ENCODE results near the gene SLC26A8. TPM values are rescaled to one million over a fixed set of nuclear protein-coding genes. Genes with fewer than 3 reads are reported as not detected.
A peak's percentile ranks its signal among the peaks of the same experiment; 100 is the strongest.

The SLC26A8 gene
- total RNA-seq, 1 experiment from 2014 or later = 1.8 TPM

GRCh38 chr6:35962779-35963560 is 61.5 kb downstream of the SLC26A8 start:
- H3K4me1 ChIP-seq = peaks cover 71% of the 10 kb centered on the region
- no peaks in the 10 kb centered on the region for H3K27me3 ChIP-seq (replicated peaks; ENCODE audit: control insufficient read depth, insufficient read depth, low read length)
- ChIA-PET CTCF (no interaction called here), POLR2A (interaction anchor here (0.6 to 1.1 kb wide), 2 partner anchors 42 to 65 kb away, joined by 4 to 9 read pairs; no protein-coding TSS in a partner anchor)
- no peaks in the 10 kb centered on the region for H3K36me3 Mint-ChIP-seq (ENCODE audit: insufficient read depth, unreplicated experiment)
- intact Hi-C loops (cut with micrococcal nuclease; ENCODE audit: unreplicated experiment) = loop anchor here (2.0 to 5.0 kb wide), 3 partner anchors 42 to 134 kb away; partner anchors contain the start of genes MAPK14 and SRPK1
- H3K27ac Mint-ChIP-seq (ENCODE audit: unreplicated experiment) = peak overlapping the region; percentile 73
- no peak for TF ChIP-seq CTCF (IDR thresholded peaks at IDR 0.05; ENCODE audit: insufficient read depth in 1 of 2, low read depth in 1 of 2, low read length in 1 of 2, severe bottlenecking in 1 of 2, unreplicated experiment in 1 of 2)
- H3K27me3 Mint-ChIP-seq (ENCODE audit: insufficient read depth, unreplicated experiment) = no peaks in the 10 kb centered on the region
- H3K4me1 Mint-ChIP-seq (ENCODE audit: low read depth, unreplicated experiment) = peaks cover 44% of the 10 kb centered on the region
- H3K4me3 ChIP-seq (ENCODE audit: low read depth, low read length) = no peak overlapping the region
- no peaks in the 10 kb centered on the region for H3K9me3 Mint-ChIP-seq (ENCODE audit: unreplicated experiment)
- DNase-seq = peak; percentile 69 to 73
- H3K36me3 ChIP-seq (ENCODE audit: control insufficient read depth, insufficient read depth, low read length) = no peaks in the 10 kb centered on the region
- TSS peak; percentile 84 for BruUV-seq (replicated peaks)
- H3K9me3 ChIP-seq = no peaks in the 10 kb centered on the region
- H3K4me3 Mint-ChIP-seq (ENCODE audit: unreplicated experiment) = peak overlapping the region; percentile 34

GRCh38 chr6:35960187-35960586 is 64.3 kb downstream of the SLC26A8 start:
- Mint-ChIP-seq H3K4me1 (ENCODE audit: low read depth, unreplicated experiment) (peaks cover 33% of the 10 kb centered on the region), H3K27ac (ENCODE audit: unreplicated experiment) (no peak overlapping the region), H3K36me3 (ENCODE audit: insufficient read depth, unreplicated experiment) (no peaks in the 10 kb centered on the region), H3K27me3 (ENCODE audit: insufficient read depth, unreplicated experiment) (no peaks in the 10 kb centered on the region), H3K4me3 (ENCODE audit: unreplicated experiment) (no peak overlapping the region), H3K9me3 (ENCODE audit: unreplicated experiment) (no peaks in the 10 kb centered on the region)
- TF ChIP-seq CTCF (IDR thresholded peaks at IDR 0.05; ENCODE audit: insufficient read depth in 1 of 2, low read depth in 1 of 2, low read length in 1 of 2, severe bottlenecking in 1 of 2, unreplicated experiment in 1 of 2) = no peak
- Histone ChIP-seq H3K4me3 (ENCODE audit: low read depth, low read length) (no peak overlapping the region), H3K27me3 (replicated peaks; ENCODE audit: control insufficient read depth, insufficient read depth, low read length) (no peaks in the 10 kb centered on the region), H3K36me3 (ENCODE audit: control insufficient read depth, insufficient read depth, low read length) (no peaks in the 10 kb centered on the region), H3K9me3 (no peaks in the 10 kb centered on the region), H3K4me1 (peaks cover 49% of the 10 kb centered on the region)
- ChIA-PET POLR2A (interaction anchor here (0.7 kb wide), 1 partner anchor 23 kb away, joined by 3 read pairs; no protein-coding TSS in a partner anchor), CTCF (no interaction called here)
- DNase-seq = no peak
- intact Hi-C loops (cut with micrococcal nuclease; ENCODE audit: unreplicated experiment) = loop anchor here (5.0 kb wide), 1 partner anchor 137 kb away; no protein-coding TSS in a partner anchor
- no TSS peak for BruUV-seq (replicated peaks)

GRCh38 chr6:35955970-35956369 is 68.5 kb downstream of the SLC26A8 start:
- Mint-ChIP-seq H3K27ac (ENCODE audit: unreplicated experiment) (peak overlapping the region; percentile 2), H3K9me3 (ENCODE audit: unreplicated experiment) (no peaks in the 10 kb centered on the region), H3K36me3 (ENCODE audit: insufficient read depth, unreplicated experiment) (no peaks in the 10 kb centered on the region), H3K4me3 (ENCODE audit: unreplicated experiment) (no peak overlapping the region), H3K27me3 (ENCODE audit: insufficient read depth, unreplicated experiment) (no peaks in the 10 kb centered on the region), H3K4me1 (ENCODE audit: low read depth, unreplicated experiment) (peaks cover 6% of the 10 kb centered on the region)
- Histone ChIP-seq H3K4me1 (peaks cover 16% of the 10 kb centered on the region), H3K9me3 (no peaks in the 10 kb centered on the region), H3K4me3 (ENCODE audit: low read depth, low read length) (no peak overlapping the region), H3K36me3 (ENCODE audit: control insufficient read depth, insufficient read depth, low read length) (no peaks in the 10 kb centered on the region), H3K27me3 (replicated peaks; ENCODE audit: control insufficient read depth, insufficient read depth, low read length) (no peaks in the 10 kb centered on the region)
- ChIA-PET CTCF (no interaction called here), POLR2A (no interaction called here)
- no peak for DNase-seq
- BruUV-seq (replicated peaks) = no TSS peak
- TF ChIP-seq CTCF (IDR thresholded peaks at IDR 0.05; ENCODE audit: insufficient read depth in 1 of 2, low read depth in 1 of 2, low read length in 1 of 2, severe bottlenecking in 1 of 2, unreplicated experiment in 1 of 2) = peak in 1 of 2 experiments; percentile 20
- intact Hi-C loops (cut with micrococcal nuclease; ENCODE audit: unreplicated experiment) = no loop called here

Measured in Caco-2 (cell line).